ENCODE measurements around the gene VEPH1.

GRCh38 chr3:157271283-157271882 is 231.8 kb downstream of the VEPH1 start:
- no peak for TF ChIP-seq CTCF (IDR thresholded peaks at IDR 0.05; ENCODE audit: borderline replicate concordance, extremely low read depth, low read length, poor library complexity, severe bottlenecking)
- no peak for TF ChIP-seq EZH2 (IDR thresholded peaks at IDR 0.05; ENCODE audit: borderline replicate concordance, low read depth, low read length, severe bottlenecking)

All from DND-41 (cell line).